Fibroblast of lung (primary cell): Measurements from ENCODE around the gene MACROD1. TPM values are rescaled to one million over a fixed set of nuclear protein-coding genes. Genes with fewer than 3 reads are reported as not detected.

ENCODE experiments used
- DNase-seq, 2 donors: peaks; one replicate each; pipeline versions ENCODE4 v3.0.0 to v3.0.0-alpha.2; 2010; ENCODE audit warnings: low read depth in 2 of 2
- H2AFZ ChIP-seq: 2 replicates; pipeline ENCODE4 v1.5.1; 2012; ENCODE audit warnings: low read length, control low read depth, inconsistent platforms
- H3K27ac ChIP-seq: 2 replicates; pipeline ENCODE4 v1.5.1; 2011; ENCODE audit warnings: low read length, control low read depth; ENCODE audit not compliant: insufficient read depth
- H3K27me3 ChIP-seq: 2 replicates; pipeline ENCODE4 v1.5.1; 2011; ENCODE audit warnings: mild to moderate bottlenecking, low read length; ENCODE audit not compliant: control insufficient read depth, insufficient read depth
- H3K36me3 ChIP-seq: 2 replicates; pipeline ENCODE4 v1.5.1; 2011; ENCODE audit warnings: low read length; ENCODE audit not compliant: control insufficient read depth, insufficient read depth
- H3K4me1 ChIP-seq: 2 replicates; pipeline ENCODE4 v1.5.1; 2011; ENCODE audit warnings: low read length; ENCODE audit not compliant: control insufficient read depth, insufficient read depth; ENCODE audit errors: extremely low read depth
- H3K4me2 ChIP-seq: 2 replicates; pipeline ENCODE4 v1.5.1; 2011; ENCODE audit warnings: low read length, control low read depth; ENCODE audit not compliant: insufficient read depth; ENCODE audit errors: extremely low read depth
- H3K4me3 ChIP-seq, 4 experiments: fragments of 200-600 bp in 1 of 4; sonication (generic) in 1 of 4; replicated peaks in 1 of 4; 2 replicates each; pipeline ENCODE4 v1.5.1; 2011 to 2016; ENCODE audit warnings: low read length in 4 of 4, low read depth in 3 of 4, mild to moderate bottlenecking in 3 of 4, control low read depth in 2 of 4, inconsistent platforms in 1 of 4, mixed read lengths in 1 of 4; ENCODE audit not compliant: insufficient read depth in 1 of 4; ENCODE audit errors: control extremely low read depth in 1 of 4
- H3K79me2 ChIP-seq: 2 replicates; pipeline ENCODE4 v1.5.1; 2012; ENCODE audit warnings: mild to moderate bottlenecking, low read length, inconsistent platforms; ENCODE audit not compliant: control insufficient read depth, insufficient read depth
- H3K9ac ChIP-seq: 2 replicates; pipeline ENCODE4 v1.5.1; 2011; ENCODE audit warnings: mild to moderate bottlenecking, low read length, control low read depth; ENCODE audit not compliant: insufficient read depth
- H3K9me3 ChIP-seq: 2 replicates; pipeline ENCODE4 v1.5.1; 2012; ENCODE audit warnings: low read depth, low read length; ENCODE audit not compliant: control insufficient read depth, insufficient read depth
- H4K20me1 ChIP-seq: 2 replicates; pipeline ENCODE4 v1.5.1; 2011; ENCODE audit warnings: low read length; ENCODE audit not compliant: control insufficient read depth, insufficient read depth; ENCODE audit errors: extremely low read depth
- CTCF ChIP-seq, 2 donors: IDR thresholded peaks in 1 of 2; conservative IDR thresholded peaks in 1 of 2; 1 replicate in 1 of 2; 2 replicates in 1 of 2; pipeline ENCODE4 v1.5.1; 2011 to 2012; ENCODE audit warnings: low read length in 2 of 2, control low read depth in 1 of 2, inconsistent platforms in 1 of 2, low read depth in 1 of 2, mild to moderate bottlenecking in 1 of 2
- EZH2 ChIP-seq: IDR thresholded peaks from 2 replicates; pipeline ENCODE4 v1.5.1; 2012; ENCODE audit warnings: low read length, control low read depth, mild to moderate bottlenecking; ENCODE audit errors: missing control alignments
- polyA plus RNA-seq, 2 donors: library from polyadenylated mRNA; depleted of rRNA in 1 of 2; stranded (reverse) in 1 of 2; unstranded in 1 of 2; fragments of >200 nt; gene quantifications; 2 replicates each; pipeline ENCODE4 v1.2.1, GENCODE V29; 2011 to 2012; ENCODE audit warnings: missing spikeins in 1 of 2
- total RNA-seq: library from RNA; depleted of rRNA; stranded (reverse); fragments of >200 nt; gene quantifications from 2 replicates; pipeline ENCODE4 v1.2.1, GENCODE V29; 2014

The MACROD1 gene
- total and polyA plus RNA-seq, 2 donors (not counting 1 experiment from before 2014, with no cell fraction given) = 8.8 to 24.8 TPM

- H3K27me3 ChIP-seq = peaks cover 4% of the 10 kb centered on the region
- no peak overlapping the region for H3K4me3 ChIP-seq
- no peaks in the 10 kb centered on the region for H3K9me3 ChIP-seq
- no peak overlapping the region for H3K27ac ChIP-seq
- H2AFZ ChIP-seq = no peak overlapping the region
- no peak for TF ChIP-seq EZH2
- TF ChIP-seq CTCF (conservative IDR thresholded peaks at IDR 0.05 in 1 of 2, IDR thresholded peaks at IDR 0.05 in 1 of 2; ENCODE audit: low read depth in 1 of 2, low read length in 2 of 2) = no peak
- no peak for DNase-seq
- H3K4me1 ChIP-seq = no peaks in the 10 kb centered on the region
- no peaks in the 10 kb centered on the region for H4K20me1 ChIP-seq
- no peaks in the 10 kb centered on the region for H3K79me2 ChIP-seq
- H3K36me3 ChIP-seq = no peaks in the 10 kb centered on the region
- no peak overlapping the region for H3K4me2 ChIP-seq
- no peak overlapping the region for H3K9ac ChIP-seq
Observed at GRCh38 chr11:64083398-64084080, 82.4 kb downstream of the MACROD1 start.

- Histone ChIP-seq H3K79me2 (no peaks in the 10 kb centered on the region), H3K27me3 (peaks cover 4% of the 10 kb centered on the region), H3K9ac (no peak overlapping the region), H3K4me1 (no peaks in the 10 kb centered on the region), H3K4me3 (no peak overlapping the region), H3K27ac (no peak overlapping the region), H2AFZ (no peak overlapping the region), H4K20me1 (no peaks in the 10 kb centered on the region), H3K4me2 (no peak overlapping the region), H3K36me3 (no peaks in the 10 kb centered on the region), H3K9me3 (no peaks in the 10 kb centered on the region)
- TF ChIP-seq CTCF (conservative IDR thresholded peaks at IDR 0.05 in 1 of 2, IDR thresholded peaks at IDR 0.05 in 1 of 2; ENCODE audit: low read depth in 1 of 2, low read length in 2 of 2) (no peak), EZH2 (no peak)
- no peak for DNase-seq
Observed at GRCh38 chr11:64081745-64082442, 84.0 kb downstream of the MACROD1 start.

GRCh38 chr11:64080390-64080789 lies 85.5 kb downstream of the MACROD1 start:
- H3K9me3 ChIP-seq = no peaks in the 10 kb centered on the region
- no peak overlapping the region for H3K9ac ChIP-seq
- DNase-seq = no peak
- H3K4me1 ChIP-seq = no peaks in the 10 kb centered on the region
- no peaks in the 10 kb centered on the region for H3K36me3 ChIP-seq
- no peaks in the 10 kb centered on the region for H4K20me1 ChIP-seq
- TF ChIP-seq CTCF (conservative IDR thresholded peaks at IDR 0.05 in 1 of 2, IDR thresholded peaks at IDR 0.05 in 1 of 2; ENCODE audit: low read depth in 1 of 2, low read length in 2 of 2) (no peak), EZH2 (no peak)
- no peak overlapping the region for H3K27ac ChIP-seq
- H3K79me2 ChIP-seq = no peaks in the 10 kb centered on the region
- no peak overlapping the region for H2AFZ ChIP-seq
- no peak overlapping the region for H3K4me3 ChIP-seq
- H3K27me3 ChIP-seq = peaks cover 4% of the 10 kb centered on the region
- no peak overlapping the region for H3K4me2 ChIP-seq
